ENCODE measurements around the gene TBC1D22A.

The TBC1D22A gene

DNA sequence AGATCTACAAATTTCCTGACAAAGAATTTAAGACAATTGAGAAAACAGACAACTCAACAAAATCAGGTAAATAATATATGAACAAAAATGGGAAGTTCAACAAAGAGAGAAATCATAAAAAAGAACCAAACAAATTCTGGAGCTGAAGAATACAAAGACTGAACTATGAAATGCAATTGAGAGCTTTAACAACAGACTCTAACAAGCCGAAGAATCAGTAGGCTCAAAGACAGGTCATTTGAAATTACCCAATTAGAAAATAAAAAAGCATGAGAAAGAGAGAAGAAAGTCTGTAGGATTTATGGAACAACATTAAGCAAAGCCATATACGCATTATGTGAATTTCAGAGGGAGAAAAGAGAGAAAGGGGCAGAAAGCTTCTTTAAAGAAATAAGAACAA, 72.8 kb downstream of the TBC1D22A start:
- no peak for DNase-seq (ENCODE audit: low read depth in 2 of 2)

DNA sequence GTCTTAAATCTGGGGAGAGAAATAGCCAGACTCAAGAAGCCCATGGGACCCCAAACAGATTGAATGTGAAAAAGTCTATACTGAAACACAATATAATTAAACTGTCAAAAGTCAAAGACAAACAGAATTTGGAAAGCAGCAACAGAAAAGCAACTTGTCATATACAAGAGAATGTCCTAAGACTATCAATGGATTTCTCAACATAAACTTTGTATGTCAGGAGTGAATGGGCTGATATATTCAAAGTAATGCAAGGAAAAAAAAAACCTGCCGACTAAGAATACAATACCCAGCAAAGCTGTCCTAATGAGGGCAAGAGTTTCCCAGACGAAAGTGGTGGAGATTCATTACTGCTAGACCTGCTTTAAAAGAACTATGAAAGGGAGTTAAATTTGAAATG, 73.2 kb downstream of the TBC1D22A start:
- no peak for DNase-seq (ENCODE audit: low read depth in 2 of 2)

DNA sequence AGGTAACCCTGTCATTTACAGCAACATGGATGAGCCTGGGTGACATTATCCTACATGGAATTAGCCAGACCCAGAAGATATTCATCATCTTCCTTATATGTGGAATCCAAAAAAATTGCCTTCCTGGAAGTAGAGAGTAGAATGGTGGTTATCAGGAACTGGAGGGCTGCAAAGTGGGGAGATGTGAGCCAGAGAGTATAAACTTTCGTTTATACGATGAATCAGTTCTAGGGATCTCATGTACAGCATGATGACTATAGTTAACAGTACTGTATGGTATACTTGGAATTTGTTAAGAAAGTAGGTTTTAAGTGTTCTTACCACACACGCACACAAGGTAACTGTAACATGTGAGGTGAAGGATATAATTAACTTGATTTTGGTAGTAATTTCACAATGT, 79.1 kb downstream of the TBC1D22A start:
- no peak for DNase-seq (ENCODE audit: low read depth in 2 of 2)

DNA sequence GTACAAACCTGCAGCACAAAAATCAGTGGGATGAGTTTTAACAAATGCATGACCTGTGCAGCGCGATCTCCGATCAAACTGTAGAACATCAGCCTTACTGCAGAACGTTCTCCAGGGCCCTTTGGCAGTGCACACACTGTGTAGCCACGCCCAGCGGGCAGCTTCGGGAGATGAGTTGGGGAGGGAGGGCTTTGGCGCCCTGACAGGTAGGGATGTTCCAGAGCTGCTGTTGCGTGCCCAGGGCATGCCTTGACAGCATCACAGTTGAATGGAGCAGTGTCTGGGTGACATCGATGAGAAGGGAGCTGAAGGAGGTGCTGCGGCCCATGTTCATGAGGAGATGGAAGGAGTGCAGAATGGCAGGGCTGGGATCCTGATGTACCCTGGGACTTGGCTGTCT, 80.2 kb downstream of the TBC1D22A start:
- no peak for DNase-seq (ENCODE audit: low read depth in 2 of 2)

DNA sequence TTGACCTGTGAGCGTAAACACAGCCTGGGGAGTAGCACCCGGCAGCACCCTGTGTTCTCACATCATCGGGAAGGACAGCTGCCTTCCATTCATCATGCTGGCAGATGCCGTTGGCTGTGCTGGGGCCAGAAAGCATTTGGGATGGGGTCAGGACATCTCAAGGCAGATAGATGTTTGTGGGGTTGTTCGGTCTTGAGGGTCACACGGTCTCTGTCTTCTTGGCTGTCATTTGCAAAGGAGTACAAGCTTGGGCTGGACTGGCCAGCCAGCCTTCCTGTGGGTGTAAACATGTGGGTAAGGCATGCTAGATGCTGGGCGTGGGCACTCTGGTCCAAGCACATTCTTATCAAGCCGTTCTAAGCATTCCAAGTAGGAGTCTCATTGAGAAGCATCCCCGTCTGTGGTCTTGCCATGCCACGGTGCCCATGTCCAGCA, 81.4 kb downstream of the TBC1D22A start:
- no peak for DNase-seq (ENCODE audit: low read depth in 2 of 2)

DNA sequence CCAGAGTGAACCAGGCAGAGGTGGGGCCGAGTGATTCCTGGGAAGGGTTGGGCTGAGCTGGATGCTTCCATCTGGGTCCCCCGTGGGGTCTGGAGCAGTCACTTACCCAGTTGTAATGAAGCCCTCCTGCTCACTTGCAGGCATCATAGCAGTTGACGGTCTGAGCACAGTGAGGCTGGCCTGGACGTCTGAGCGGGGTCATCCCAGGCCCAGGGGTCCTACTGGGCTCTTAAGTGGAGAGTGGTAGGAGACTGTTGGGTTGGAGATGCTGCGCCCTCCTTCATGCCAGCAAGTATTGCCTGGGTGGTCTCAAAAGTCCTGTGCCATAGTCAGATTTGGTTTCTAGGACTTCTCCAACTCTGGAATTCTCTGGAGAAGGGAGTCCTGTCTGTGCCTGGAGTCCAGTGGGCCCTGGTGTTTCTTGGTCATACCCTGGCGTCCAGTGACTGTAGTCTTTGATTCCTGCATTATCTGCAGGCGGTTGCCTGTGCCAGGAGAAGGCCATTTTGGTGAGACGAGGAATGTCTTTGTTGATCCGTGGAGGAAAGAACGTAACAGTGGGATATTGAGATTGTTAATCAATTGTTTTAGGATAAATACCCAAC, 82.3 kb downstream of the TBC1D22A start:
- no peak for DNase-seq (ENCODE audit: low read depth in 2 of 2)

DNA sequence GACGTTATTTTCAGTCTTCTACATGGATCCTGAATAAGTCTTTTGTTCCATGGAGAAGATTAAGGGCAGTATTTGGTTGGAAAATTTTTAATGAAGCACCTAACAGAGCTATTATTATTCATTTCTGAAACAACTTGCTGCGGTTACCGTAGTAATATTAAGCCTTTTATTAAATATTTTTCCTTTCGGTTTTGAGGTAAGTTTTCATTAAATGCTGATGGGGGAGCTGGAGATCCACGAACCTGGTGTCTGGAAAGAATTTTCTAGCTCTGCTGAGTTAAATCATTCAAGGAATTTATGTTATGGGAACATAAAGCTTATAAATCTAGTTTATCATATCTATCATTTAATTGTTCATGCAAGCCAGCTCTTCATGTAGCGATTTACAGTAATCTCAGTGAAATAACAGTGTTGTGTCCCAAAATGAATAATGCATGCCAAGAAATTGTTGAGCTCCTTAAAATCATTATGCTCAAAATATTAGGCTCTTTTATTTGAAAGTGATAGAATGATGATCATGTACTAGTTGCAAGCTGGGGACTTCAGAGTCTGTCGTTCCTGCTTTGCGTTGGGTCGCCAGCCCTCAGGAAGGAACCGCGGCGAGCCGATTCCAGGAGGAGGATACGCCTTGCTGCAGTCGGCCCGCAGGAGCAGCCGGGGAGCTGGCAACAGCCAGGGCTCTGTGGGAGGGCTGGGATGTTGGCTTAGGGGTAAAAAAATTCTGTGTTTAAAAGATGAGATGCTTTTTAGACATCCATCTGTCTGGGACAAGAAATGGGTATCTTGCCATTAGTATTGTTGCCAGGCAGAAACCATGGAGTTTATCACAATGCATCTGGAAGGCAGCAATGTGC, 83.1 kb downstream of the TBC1D22A start:
- DNase-seq (ENCODE audit: low read depth in 2 of 2) = no peak

DNA sequence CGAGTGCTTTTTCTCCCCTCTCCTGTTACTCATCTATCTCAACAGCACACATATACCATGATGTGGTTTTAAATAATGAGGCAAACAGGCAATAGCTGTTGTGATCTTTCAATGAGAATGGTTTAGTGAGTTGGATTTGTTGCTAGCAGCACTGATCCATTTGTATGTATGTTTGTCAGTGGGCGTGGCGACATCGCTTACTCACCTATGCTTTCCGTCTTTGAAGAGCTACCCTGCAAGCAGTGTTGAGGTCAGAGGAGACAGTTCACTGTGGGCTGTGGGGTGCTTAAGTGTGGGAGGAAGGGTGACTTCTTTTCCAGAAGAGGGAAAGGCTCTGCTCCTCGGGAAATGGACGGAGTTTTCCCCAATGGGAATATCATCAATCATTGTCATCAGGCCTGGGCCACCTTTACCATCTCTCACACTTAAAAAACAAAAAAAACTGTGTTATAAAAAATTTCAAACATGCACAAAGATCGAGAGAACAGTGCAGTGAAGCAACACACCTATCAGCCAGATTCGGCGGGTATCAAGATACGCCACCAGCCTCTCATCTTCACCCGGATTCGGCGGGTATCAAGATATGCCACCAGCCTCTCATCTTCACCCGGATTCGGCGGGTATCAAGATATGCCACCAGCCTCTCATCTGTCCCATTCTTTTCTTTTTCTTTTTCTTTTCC, 83.8 kb downstream of the TBC1D22A start:
- DNase-seq (ENCODE audit: low read depth in 2 of 2) = no peak

DNA sequence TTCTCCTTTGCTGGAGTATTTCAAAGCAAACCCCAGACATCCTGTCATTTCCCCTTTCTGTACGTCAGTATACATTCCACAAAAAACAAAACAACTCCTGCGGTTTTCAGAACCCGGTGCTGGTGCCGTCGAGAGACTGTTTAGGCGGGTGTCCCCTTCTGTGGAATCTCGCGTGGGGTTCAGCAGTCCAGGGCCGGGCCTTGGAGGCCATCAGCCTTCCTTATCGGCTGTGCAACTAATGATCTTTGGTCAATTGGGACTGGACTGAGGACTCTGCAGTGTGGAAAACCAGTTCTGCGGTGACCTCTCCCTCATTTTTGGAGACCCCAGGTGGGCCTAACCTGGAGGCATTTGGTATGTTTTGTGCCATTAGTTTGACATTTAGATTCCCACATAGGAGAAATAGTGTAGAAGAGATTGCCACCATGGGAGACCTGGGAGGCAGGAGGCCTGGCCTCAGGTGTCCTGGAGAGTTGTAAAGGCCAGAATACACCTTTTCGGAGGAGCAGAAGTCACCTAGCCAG, 84.4 kb downstream of the TBC1D22A start:
- no peak for DNase-seq (ENCODE audit: low read depth in 2 of 2)

DNA sequence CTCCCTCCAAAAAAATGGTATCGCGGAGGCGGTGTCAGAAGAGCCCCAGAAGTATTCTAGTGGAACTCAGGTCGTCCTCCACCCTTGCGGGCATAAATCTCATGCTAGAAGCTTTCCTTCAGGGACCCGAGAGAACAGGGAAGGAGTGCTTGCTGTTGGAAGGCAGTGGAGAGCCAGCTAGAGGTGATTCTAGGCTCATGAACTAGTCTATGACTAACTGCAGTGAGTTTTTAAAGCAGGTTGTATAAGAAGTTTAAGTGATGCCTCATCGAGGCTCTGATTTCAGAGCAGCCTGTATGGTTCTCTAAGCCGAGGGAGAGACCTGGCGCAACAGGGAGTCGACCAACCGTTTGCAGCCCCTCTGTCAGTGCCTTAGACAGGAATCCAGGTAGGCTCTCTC, 85.7 kb downstream of the TBC1D22A start:
- no peak for DNase-seq (ENCODE audit: low read depth in 2 of 2)

DNA sequence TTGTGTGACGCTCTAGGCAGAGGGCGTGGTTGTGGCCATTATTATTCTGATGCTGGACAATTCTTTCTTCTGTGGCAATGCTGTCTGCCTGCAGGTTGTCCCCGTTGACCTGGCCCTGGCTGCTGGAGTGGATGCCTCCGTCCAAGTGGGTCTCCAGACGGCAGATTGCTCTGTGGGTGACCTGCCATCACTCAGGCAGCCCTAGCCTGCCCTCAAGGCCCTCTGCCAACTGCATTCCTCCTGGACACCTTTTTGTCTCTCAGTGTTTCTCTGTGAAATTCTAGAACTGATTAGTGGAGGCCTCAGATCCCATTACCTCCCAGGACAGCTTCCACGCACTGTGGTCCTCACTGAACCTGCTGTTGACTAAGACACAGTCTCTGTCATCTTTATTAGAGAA, 86.7 kb downstream of the TBC1D22A start:
- DNase-seq (ENCODE audit: low read depth in 2 of 2) = no peak

DNA sequence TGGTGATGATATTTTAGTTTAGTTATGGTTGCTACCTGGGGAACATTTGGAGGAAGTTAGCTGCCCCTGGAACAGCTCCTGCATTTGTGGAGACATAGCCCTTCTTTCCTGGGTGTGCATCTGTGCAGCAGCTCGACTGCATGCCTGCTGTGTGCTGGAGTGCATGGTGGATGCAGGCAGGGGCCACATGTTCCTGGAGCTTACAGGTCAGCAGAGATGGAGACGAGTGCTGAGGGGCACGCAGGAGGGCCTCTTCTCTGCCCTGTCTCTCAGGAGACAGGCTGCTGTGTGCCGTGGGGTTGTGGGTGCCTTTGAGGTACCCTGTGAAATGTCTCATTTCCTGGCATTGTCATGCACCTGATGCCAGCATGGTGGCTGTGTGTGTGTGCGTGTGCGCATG, 87.5 kb downstream of the TBC1D22A start:
- no peak for DNase-seq (ENCODE audit: low read depth in 2 of 2)

DNA sequence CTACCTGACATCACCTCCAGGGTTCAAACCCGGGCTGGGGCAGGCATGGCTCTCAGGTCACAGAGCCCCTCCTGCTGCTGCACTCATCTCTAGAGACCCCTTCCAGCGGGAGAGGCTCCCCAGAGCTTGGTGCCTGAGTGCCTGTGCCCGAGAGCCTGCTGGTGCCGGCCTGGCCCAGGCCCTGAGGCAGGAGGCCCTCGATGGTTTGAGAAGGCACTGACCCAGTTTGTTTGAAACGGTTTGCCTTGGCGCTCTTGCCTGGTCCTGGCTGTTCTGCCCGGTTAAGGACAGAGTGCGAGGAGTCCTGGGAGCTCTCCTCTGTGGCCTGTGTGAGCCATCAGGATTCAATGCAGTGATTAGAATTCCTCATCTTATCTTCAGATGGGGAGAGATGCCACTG, 88.9 kb downstream of the TBC1D22A start:
- no peak for DNase-seq (ENCODE audit: low read depth in 2 of 2)

DNA sequence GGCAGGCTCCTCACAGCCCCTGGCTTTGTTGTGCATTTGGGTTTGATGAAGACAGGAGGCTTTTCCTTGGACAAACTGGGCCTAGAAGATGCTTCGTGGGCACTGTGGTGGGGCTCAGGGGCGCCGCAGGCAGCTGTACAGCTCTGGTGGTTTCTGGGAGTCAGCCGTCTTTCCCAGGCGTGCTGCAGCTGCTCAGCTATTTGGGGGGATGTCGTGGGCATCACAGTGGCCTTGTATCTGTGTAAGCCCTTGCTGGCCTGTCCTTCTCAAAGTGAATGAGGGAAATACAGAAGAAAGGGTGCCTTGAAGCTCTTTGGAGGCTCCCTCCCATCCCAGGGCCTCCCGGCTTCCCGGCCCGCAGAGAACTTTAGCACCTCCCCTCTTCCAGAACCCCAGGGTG, 89.5 kb downstream of the TBC1D22A start:
- no peak for DNase-seq (ENCODE audit: low read depth in 2 of 2)

DNA sequence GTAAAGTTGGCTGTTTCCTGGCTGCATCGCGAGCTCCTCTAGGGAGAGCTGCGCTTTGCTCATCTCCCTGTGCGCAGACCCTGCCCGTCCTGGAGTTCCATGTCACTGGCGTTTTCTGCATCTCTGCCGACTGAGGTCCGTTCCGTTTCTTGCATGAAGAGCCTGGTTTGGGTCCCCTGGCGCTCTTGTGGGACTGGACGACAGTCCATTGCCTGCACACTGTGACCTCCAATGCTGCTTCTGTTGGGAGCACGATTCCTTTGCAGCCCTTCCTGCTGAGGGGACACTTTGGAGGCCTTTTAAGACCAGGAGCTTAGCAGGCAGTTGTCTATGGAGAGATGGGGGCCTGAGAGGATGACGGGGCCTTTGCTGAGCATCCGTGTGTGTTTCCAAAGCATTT, 90.3 kb downstream of the TBC1D22A start:
- no peak for DNase-seq (ENCODE audit: low read depth in 2 of 2)

DNA sequence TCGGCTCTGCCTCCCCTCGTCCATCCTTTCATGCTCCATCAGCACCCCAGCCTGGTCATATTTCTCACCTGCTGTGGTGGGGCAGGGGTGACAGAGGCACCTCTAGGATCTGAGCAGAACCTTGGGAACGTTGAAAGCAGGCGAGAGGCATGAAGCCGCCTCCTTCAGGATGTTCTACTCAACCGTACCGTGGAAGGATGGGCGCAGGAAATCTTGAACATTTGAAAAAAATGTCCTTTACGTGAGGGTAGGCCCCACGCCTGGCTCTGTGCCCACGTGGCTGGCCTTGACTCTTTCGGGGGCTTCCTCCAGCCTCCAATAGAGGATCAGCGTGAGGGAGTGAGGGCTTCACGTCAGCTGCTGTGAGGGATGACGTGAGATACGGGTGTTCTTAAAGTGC, 90.7 kb downstream of the TBC1D22A start:
- no peak for DNase-seq (ENCODE audit: low read depth in 2 of 2)

DNA sequence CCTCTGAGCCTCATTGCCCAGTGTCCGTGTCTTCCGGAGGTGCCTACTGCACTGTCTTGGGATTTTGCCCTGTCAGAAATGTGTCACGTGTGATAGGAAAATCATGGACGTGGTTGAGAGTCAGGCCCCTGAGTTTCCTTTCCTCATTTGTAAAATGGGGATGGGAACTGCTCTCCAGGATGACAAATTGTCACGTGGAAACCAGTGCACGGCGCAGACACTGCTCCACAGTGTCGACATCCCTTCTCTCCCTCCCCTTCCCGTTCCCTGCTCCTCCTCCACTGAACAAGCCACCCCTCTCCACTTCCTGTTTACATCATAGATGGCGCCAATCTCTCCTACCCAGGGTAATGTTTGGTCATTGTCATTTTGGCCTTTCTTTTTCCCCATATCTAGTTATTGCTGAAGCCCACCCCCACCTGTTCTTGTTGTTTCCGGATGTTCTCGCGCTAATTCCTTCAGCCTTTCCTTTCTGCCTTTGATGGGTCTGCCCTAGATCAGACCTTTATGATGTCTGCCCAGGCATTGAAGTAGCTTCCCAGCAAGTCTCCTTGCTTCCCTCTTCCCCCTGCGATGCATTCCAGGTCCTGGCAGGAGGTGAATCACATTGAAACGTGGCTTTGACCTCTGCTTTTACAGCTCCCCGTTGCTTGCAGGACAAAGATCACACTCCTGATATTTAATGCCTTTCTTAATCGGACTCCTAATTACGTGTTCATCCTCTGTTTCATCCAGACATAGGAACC, 91.8 kb downstream of the TBC1D22A start:
- no peak for DNase-seq (ENCODE audit: low read depth in 2 of 2)

DNA sequence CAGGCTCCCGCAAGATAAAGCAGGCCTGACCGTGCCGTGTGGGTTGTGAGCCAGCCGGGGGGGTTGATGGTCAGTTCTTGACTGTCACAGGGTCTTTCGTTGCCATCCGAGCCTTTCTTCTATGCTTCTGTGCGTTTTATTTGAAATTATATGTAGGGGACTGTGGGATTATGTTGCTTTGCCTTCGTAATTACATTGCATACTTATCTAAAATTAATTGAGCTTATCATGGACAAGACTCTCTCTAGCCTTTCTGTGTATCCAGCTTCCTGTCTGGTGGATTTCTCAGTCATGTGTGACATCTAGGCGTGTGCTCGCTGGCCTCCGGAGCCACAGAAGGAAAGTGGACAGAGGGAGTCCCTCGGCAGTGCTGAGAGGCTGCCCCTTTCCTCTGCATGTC, 93.2 kb downstream of the TBC1D22A start:
- DNase-seq (ENCODE audit: low read depth in 2 of 2) = no peak

DNA sequence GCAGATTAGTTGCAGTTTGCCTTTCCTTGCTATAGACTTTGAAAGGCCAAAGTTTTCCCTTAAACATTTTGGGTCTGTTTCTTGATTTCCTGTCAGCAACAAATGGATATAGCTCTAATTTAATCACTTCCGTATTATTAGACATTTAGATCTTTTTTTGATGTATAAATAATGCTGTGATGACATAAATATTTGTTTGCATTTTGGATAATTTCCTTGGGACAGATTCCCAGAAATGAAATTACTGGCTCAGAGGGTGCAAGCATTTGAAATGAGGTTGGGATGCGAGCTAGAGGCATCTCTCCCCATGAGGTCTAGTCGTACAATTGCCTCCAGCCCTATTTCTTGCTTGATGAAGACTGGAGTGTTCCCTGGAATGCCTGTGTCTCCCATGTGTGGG, 94.2 kb downstream of the TBC1D22A start:
- no peak for DNase-seq (ENCODE audit: low read depth in 2 of 2)

DNA sequence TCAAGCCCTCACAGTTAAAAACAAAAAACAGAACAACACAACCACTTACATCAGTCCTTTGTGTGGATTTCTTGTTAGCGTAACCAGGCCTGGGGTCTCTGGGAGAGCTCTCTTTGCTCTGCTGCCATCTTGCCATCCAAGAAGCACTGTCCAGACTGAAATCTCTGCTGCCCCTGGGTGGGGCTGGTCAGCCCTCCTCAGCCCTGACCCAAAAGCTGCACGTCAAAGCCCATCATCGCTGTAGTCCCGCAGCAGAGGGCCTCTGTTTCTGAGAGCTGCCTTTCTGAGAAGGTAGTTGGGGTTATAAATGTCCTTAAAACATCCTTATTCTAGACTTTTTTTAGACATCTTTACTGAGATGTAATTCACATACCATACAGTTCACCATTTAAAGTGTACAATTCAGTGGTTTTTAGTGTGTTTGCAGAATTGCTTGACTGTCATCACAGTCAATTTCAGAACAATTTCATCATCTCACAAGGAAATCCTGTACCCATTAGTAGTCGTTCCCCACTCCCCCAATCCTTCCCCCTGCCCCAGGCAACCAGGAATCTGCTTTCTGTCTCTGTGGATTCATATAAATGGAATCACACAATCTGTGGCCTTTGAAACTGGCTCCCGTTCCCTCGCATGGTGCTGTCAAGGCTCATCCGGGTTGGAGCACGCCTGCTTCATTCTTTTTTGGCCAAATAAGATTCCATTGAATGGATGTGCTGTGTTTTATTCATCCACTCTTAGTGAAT, 94.9 kb downstream of the TBC1D22A start:
- DNase-seq (ENCODE audit: low read depth in 2 of 2) = no peak

DNA sequence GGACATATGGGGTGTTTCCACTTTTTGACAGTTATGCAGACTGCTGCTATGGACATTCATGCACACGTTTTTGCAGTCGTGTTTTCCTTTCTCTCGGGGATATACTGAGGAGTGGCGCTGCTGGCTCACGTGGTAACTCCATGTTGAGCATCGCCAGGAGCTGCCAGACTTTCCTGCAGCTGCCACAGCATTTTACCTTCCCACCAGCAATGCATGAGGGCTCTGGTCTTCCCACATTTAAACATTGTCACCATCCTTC, 95.4 kb downstream of the TBC1D22A start:
- no peak for DNase-seq (ENCODE audit: low read depth in 2 of 2)
